ENCODE data around the gene HMGN4.

GRCh38 chr6:26493258-26493657 is 44.9 kb upstream of the HMGN4 start:
- TF ChIP-seq USF1 (IDR thresholded peaks at IDR 0.05; ENCODE audit: borderline replicate concordance, low read depth) (no peak), CTCF (IDR thresholded peaks at IDR 0.05) (no peak), EP300 (IDR thresholded peaks at IDR 0.05; ENCODE audit: borderline replicate concordance in 1 of 2, low read depth in 1 of 2, low read length in 1 of 2) (no peak), TAF1 (IDR thresholded peaks at IDR 0.05; ENCODE audit: borderline replicate concordance, low read depth, low read length) (no peak), RAD21 (IDR thresholded peaks at IDR 0.05; ENCODE audit: low read length) (peak; percentile 47), MAX (IDR thresholded peaks at IDR 0.05; ENCODE audit: low read depth) (no peak), NRF1 (IDR thresholded peaks at IDR 0.05; ENCODE audit: low read depth, low read length) (no peak), POLR2AphosphoS5 (IDR thresholded peaks at IDR 0.05; ENCODE audit: low read depth, low read length) (no peak), USF2 (IDR thresholded peaks at IDR 0.05; ENCODE audit: borderline replicate concordance, low read depth, low read length) (no peak), CHD2 (IDR thresholded peaks at IDR 0.05; ENCODE audit: low read length, partially characterized antibody) (no peak), REST (IDR thresholded peaks at IDR 0.05; ENCODE audit: low read depth, low read length) (no peak), FOXM1 (IDR thresholded peaks at IDR 0.05; ENCODE audit: low read depth) (no peak), IRF3 (IDR thresholded peaks at IDR 0.05; ENCODE audit: low read depth, low read length) (no peak)

All from SK-N-SH (cell line).